ENCODE data around the gene PDIA3. TPM values are rescaled to one million over a fixed set of nuclear protein-coding genes. Genes with fewer than 3 reads are reported as not detected.

The PDIA3 gene
- total and polyA plus RNA-seq, 2 donors (not counting 1 experiment from before 2014, with no cell fraction given): 42.7 to 83.1 TPM

DNA sequence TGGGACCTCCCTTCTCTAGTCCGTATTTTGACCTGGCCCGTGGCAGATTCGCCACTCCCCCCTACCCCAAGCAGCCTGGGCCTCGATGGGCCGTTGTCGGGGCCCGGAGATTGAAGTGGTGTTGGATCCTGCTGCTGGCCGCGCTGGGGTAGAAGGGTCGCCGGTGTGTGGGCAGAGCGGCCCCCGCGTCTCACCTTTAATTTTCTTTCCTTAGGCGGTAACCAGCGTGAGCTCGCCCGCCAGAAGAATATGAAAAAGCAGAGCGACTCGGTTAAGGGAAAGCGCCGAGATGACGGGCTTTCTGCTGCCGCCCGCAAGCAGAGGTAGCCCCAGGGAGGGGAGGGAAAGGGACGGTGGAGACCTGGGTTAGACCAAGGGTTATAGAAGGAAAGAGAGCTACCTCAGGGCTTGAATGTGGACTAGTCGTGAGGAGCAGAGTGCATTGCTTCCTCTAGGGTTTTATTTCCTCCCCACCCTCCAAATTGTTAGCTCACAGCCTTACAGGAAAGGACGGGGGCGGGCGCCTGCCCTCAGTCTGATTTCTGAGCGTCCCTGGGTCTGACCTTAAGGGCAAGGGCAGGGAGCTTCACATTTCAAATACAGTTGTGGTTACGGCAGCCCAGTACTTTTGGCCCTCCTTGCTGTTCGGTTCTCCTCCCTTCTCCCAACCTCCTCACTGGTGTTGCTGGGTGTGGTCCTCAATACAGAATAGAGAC is 46.7 kb downstream of the PDIA3 start:
- H3K36me3 ChIP-seq (replicated peaks in 1 of 2; ENCODE audit: control extremely low read depth in 1 of 2, control insufficient read depth in 1 of 2, extremely low read depth in 1 of 2, insufficient read depth in 2 of 2, low read length in 1 of 2): peaks cover 0 to 41% of the 10 kb centered on the region in 2 experiments
- 8% methylated on average over 21 of the region's 33 CpGs for WGBS (ENCODE audit: insufficient coverage)
- ChIA-PET CTCF (interaction anchor here (0.6 to 8.7 kb wide), 3 partner anchors 16 to 26 kb away, joined by 5 to 150 read pairs (median 5); partner anchors contain the start of gene ELL3), POLR2A (interaction anchor here (0.5 to 2.8 kb wide), 5 partner anchors 7 to 50 kb away, joined by 4 to 15 read pairs (median 9); partner anchors contain the start of genes ELL3, HYPK, MFAP1 and SERINC4)
- Mint-ChIP-seq H3K4me3 (peak overlapping the region; percentile 93), H3K27ac (peak overlapping the region; percentile 93), H3K4me1 (peaks cover 65% of the 10 kb centered on the region), H3K27me3 (no peaks in the 10 kb centered on the region), H3K9me3 (ENCODE audit: insufficient read depth) (no peaks in the 10 kb centered on the region)
- peaks cover 36% of the 10 kb centered on the region for H4K20me1 ChIP-seq (ENCODE audit: control insufficient read depth, insufficient read depth, low read length, poor library complexity, severe bottlenecking)
- no peak for DNase-seq
- H3K27ac ChIP-seq (ENCODE audit: low read length in 2 of 2): peak overlapping the region; percentile 96
- peak overlapping the region; percentile 85 for H3K9ac ChIP-seq (ENCODE audit: low read length)
- no peaks in the 10 kb centered on the region for H3K27me3 ChIP-seq (replicated peaks in 1 of 4; ENCODE audit: control extremely low read depth in 1 of 4, control insufficient read depth in 3 of 4, insufficient read depth in 4 of 4, low read length in 3 of 4)
- peaks cover 37 to 68% of the 10 kb centered on the region in 2 donors for H3K4me1 ChIP-seq (ENCODE audit: control insufficient read depth in 2 of 2, insufficient read depth in 2 of 2, low read length in 2 of 2)
- peak overlapping the region; percentile 67 for H2AFZ ChIP-seq (ENCODE audit: insufficient read depth, low read depth, low read length, poor library complexity, severe bottlenecking)
- intact Hi-C loops (cut with micrococcal nuclease): loop anchor here (1.0 kb wide), 6 partner anchors 7 to 47 kb away; partner anchors contain the start of genes ELL3, HYPK, MFAP1 and PDIA3
- no peak for TF ChIP-seq EZH2 (IDR thresholded peaks at IDR 0.05; ENCODE audit: borderline replicate concordance, insufficient read depth, low read depth, low read length, poor library complexity, severe bottlenecking)
- TF ChIP-seq, protein P1, sequence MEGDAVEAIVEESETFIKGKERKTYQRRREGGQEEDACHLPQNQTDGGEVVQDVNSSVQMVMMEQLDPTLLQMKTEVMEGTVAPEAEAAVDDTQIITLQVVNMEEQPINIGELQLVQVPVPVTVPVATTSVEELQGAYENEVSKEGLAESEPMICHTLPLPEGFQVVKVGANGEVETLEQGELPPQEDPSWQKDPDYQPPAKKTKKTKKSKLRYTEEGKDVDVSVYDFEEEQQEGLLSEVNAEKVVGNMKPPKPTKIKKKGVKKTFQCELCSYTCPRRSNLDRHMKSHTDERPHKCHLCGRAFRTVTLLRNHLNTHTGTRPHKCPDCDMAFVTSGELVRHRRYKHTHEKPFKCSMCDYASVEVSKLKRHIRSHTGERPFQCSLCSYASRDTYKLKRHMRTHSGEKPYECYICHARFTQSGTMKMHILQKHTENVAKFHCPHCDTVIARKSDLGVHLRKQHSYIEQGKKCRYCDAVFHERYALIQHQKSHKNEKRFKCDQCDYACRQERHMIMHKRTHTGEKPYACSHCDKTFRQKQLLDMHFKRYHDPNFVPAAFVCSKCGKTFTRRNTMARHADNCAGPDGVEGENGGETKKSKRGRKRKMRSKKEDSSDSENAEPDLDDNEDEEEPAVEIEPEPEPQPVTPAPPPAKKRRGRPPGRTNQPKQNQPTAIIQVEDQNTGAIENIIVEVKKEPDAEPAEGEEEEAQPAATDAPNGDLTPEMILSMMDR (IDR thresholded peaks at IDR 0.05): no peak
- peak overlapping the region; percentile 50 to 100 (median 94) for H3K4me3 ChIP-seq (ENCODE audit: control extremely low read depth in 1 of 5, extremely low read depth in 1 of 5, insufficient read depth in 1 of 5, low read depth in 2 of 5, low read length in 4 of 5)
- H3K79me2 ChIP-seq (ENCODE audit: control insufficient read depth, insufficient read depth, low read length): peaks cover 28% of the 10 kb centered on the region
- H3K9me3 ChIP-seq (ENCODE audit: control extremely low read depth in 1 of 3, control insufficient read depth in 2 of 3, insufficient read depth in 1 of 3, low read length in 2 of 3): peaks cover 0 to 6% (median 0%) of the 10 kb centered on the region in 3 donors
- peak overlapping the region; percentile 87 for H3K4me2 ChIP-seq (replicated peaks; ENCODE audit: low read depth, low read length, poor library complexity, severe bottlenecking)
- no peak for ATAC-seq (ENCODE audit: low read depth)
